ENCODE results near the gene RNF169.

The RNF169 gene

DNA sequence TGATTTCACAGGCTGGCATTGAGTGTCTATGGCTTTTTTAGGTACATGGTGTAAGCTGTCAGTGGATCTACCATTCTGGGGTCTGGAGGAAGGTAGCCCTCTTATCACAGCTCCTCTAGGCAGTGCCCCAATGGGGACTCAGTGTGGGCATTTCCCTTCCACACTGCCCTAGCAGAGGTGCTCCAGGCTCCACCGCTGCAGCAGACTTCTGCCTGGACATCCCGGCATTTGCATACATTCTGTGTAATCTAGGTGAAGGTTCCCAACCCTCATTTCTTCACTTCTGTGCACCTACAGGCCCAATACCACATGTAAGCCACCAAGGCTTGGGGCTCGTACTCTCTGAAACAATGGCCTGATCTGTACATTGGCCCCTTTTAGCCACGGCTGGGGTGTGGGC, 78.3 kb downstream of the RNF169 start:
- no peak for DNase-seq

DNA sequence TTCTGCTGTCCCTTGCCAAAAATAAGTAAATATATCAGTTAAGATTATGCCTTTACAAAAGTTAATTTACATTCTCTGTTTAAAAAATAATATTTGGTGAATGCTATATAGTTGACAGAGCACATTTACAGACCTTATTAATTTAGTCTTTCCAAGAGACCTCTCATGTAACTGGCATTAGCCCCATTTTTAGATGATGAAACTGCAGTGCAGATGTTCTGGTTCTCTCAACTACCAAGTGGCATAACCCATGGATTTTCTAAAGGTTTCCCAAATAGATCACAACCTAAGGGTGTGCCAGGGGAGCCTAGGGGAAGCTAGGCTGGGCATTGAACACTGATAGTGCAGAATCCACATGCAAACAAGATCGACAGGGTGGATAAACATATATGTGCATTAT, 88.5 kb downstream of the RNF169 start:
- no peak for DNase-seq

- DNase-seq: no peak
Observed at GRCh38 chr11:74838188-74838587, 89.5 kb downstream of the RNF169 start.

DNA sequence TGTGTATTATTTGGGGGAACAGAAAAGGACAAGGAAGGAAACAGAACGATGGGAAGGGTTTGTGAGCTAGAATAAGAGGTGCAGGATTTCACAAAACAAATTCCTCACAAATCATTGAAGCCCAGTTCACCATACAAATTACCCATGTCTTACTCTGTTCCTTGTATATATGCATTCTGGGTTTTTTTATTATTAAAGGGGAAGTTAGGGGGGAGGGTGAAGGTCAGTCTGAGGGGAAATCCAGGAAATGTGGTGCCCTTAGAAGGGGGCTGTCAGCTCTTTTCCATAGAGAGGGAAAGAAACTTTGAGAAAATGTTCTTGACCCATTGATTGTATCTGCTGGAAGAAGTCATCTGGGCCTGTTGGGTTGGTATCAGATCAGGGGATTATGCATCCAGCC, 90.8 kb downstream of the RNF169 start:
- no peak for DNase-seq

DNA sequence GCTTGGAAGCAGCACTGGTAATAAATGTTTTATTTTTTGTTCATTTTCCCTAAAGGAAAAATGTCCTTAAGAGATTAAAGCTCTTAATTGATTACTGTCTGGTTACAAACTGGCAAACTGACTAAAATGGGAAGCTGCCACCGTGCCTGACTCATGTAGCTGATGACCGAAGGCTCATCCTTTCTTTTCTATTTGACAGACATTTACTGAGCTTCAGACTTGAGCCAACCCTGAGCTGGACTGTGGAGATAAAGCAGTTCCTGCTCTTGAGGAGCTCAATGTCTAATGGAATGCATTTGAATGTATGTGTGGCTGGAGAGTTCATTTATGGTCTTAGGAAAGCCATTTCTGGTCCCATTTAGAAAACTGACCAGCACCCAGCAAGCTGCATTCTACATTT, 91.3 kb downstream of the RNF169 start:
- no peak for DNase-seq

DNA sequence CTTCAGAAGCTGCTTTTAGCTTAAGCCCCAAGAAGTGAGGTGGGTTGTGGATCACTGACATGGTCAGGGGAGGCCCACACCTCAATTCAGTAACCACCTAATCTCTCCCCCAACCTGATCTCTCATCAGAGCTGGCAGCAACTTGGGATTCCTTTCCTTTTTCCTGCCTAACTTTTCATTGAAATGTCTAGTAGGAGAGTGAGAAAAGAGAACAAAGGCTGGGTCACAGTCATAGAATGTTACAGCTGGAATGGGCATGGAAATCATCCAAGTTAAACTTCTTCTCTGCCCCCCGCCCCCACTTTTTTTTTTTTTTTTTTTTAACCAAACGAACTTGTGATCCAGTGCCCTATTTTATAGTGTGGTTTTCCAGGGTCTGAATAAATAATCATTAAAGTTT, 91.8 kb downstream of the RNF169 start:
- no peak for DNase-seq

DNA sequence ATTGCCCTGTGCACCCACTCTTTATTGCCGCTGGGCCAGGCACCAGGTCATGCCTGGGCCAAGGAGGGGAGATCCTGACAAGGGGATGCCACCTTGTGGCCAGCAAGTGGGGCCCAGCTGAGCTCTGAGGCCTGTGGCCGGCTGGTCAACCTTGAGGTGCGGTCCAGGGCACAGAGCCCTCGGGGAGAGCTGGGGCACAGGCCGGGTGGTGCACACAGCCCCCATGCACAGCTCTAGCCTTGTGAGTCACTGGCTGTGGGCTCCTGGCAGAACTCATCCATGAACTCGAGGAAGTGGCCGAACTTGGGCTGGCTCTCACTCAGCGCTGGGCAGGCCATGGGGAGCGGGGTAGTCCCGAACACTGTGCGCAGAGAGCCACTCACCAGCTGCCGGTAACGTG, 94.3 kb downstream of the RNF169 start:
- DNase-seq: no peak

- DNase-seq: no peak
Observed at GRCh38 chr11:74844072-74844471, 95.4 kb downstream of the RNF169 start.

GRCh38 chr11:74844865-74845264, 96.2 kb downstream of the RNF169 start:
- no peak for DNase-seq

DNA sequence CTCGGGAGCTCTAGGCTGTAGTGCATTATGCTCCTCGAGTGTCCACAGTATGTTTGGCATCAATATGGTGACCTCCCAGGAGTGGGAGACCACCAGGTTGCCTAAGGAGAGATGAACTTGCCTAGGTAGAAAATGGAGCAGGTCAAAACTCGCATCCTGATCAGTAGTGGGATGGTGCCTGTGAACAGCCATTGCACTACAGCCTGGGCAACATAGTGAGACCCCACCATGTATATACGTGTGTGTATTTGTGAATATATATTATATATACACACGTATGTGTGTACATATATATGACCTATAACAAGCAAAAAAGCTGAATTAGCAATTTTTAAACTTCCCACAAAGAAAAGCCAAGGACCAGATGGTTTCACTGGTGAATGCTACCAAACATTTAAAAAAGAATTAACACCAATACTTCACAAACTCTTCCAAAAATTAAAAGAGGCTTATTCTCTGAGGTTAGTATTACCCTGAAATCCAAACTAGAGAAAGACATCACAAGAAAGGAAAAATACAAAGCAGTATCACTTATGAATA, 97.4 kb downstream of the RNF169 start:
- no peak for DNase-seq

GRCh38 chr11:74846770-74847169, 98.1 kb downstream of the RNF169 start:
- DNase-seq: no peak

DNA sequence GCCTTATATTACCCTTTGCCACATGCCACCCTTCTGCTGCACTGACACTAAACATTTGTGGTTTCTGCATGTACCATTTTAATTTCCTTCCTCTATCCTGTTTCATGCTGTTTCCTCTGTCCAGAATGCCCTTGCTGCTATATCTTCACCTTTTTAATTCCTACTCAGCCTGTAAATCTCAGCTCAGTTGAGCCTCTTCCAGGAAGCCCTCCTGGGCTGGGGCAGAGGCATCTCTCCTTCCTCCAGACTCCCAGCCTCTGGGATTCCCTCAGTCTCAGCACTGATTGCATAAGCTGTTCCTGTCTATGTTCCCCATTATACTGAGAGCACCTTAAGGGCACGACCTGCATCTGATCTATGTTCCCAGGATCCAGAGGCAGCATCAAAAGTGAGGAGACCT, 98.7 kb downstream of the RNF169 start:
- no peak for DNase-seq

DNA sequence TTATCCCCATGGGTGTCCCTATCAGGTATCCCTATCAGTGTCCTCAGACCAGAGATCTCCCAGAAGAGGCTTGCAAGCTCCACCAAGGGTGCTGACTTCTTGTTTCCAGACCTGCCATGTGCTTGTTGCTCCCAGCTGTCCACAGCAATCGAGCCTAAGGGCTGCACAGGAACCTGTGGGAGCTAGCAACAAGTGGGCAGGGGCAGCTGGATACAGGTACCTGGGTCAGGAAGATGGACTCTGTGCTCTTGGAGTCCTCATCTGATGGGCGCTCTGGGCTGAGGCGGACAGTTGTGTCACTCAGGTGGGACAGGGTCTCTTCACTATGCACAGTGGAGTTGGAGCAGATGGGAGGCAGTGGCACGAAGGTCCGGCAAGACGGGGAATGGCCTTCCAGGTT, 99.2 kb downstream of the RNF169 start:
- DNase-seq: no peak

GRCh38 chr11:74849525-74850391, 101.1 kb downstream of the RNF169 start:
- DNase-seq: no peak

GRCh38 chr11:74853223-74853622, 104.6 kb downstream of the RNF169 start:
- DNase-seq: no peak

GRCh38 chr11:74860743-74861142, 112.1 kb downstream of the RNF169 start:
- no peak for DNase-seq

- no peak for DNase-seq
Observed at GRCh38 chr11:74863410-74863809, 114.8 kb downstream of the RNF169 start.

DNA sequence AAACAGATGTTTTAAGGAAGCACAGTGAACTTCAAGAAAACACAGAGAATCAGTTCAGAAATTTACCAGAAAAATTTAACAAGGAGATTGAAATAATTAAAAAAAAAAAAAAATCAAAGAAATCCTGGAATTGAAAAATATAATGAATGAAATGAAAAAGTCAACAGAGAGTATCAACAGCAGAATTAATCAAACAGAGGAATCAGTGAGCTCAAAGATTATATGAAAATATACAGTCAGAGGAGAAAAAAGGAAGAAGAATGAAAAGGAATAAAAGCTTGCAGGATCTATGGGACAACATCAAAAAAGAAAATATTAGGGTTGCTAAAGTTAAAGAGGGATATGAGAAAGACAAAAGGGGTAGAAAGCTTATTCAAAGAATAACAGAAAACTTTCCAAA, 117.9 kb downstream of the RNF169 start:
- no peak for DNase-seq

DNA sequence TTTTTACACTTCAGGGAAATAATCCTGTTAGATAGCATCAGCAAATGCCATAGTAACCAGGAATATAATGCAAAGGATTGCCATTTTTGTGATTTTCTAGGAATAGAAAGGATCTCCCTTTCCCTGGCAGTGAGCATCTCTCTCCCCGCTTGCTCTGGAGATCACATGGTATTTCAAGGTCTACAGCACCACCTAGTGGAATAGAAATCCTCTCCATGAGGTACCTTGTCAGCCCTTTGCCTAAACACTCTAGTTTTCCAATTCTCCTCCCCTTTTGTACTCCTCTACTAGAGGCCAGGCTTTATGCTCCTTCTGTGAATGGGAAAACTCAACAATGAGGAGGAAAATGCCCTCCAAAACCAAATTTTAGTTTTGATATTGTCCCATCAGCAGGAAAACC, 121.8 kb downstream of the RNF169 start:
- DNase-seq: peak; percentile 9

GRCh38 chr11:74871037-74871436, 122.4 kb downstream of the RNF169 start:
- no peak for DNase-seq

- no peak for DNase-seq
Observed at GRCh38 chr11:74877132-74877531, 128.5 kb downstream of the RNF169 start.
